Raji (cell line): ENCODE results near the gene EBF3.

ENCODE experiments used
- POLR2A ChIP-seq: IDR thresholded peaks from 2 replicates; pipeline ENCODE4 v1.6.1; 2011; ENCODE audit warnings: low read depth, low read length, control low read depth; ENCODE audit not compliant: insufficient read depth

EBF3 gene

GRCh38 chr10:129901389-129902006 lies 62.6 kb downstream of the EBF3 start:
- TF ChIP-seq POLR2A = no peak

GRCh38 chr10:129900825-129901224 lies 63.2 kb downstream of the EBF3 start:
- no peak for TF ChIP-seq POLR2A

GRCh38 chr10:129899276-129900130 lies 64.6 kb downstream of the EBF3 start:
- no peak for TF ChIP-seq POLR2A

- TF ChIP-seq POLR2A = no peak
Measured at GRCh38 chr10:129898706-129899268, 65.3 kb downstream of the EBF3 start.

GRCh38 chr10:129897871-129898626 lies 66.0 kb downstream of the EBF3 start:
- no peak for TF ChIP-seq POLR2A

GRCh38 chr10:129896860-129897200 lies 67.2 kb downstream of the EBF3 start:
- no peak for TF ChIP-seq POLR2A

- no peak for TF ChIP-seq POLR2A
Measured at GRCh38 chr10:129896136-129896859, 67.8 kb downstream of the EBF3 start.

- no peak for TF ChIP-seq POLR2A
Measured at GRCh38 chr10:129895811-129896135, 68.3 kb downstream of the EBF3 start.

- no peak for TF ChIP-seq POLR2A
Measured at GRCh38 chr10:129894698-129895097, 69.4 kb downstream of the EBF3 start.

GRCh38 chr10:129893104-129894089 lies 70.7 kb downstream of the EBF3 start:
- TF ChIP-seq POLR2A = no peak

- no peak for TF ChIP-seq POLR2A
Measured at GRCh38 chr10:129892548-129893052, 71.5 kb downstream of the EBF3 start.

- TF ChIP-seq POLR2A = no peak
Measured at GRCh38 chr10:129891806-129892205, 72.3 kb downstream of the EBF3 start.

GRCh38 chr10:129890170-129890569 lies 73.9 kb downstream of the EBF3 start:
- no peak for TF ChIP-seq POLR2A
